DND-41 (cell line): ENCODE measurements around the gene NFATC3.
"Not testable (repeated sequence)": the region's sequence is repeated elsewhere in the genome, so short reads cannot be mapped to it uniquely, and the experiment has no call there.

ENCODE experiments used
- ATAC-seq: fragments of 200-7000 bp; cut with Tn5 transposase; 3 replicates; pipeline ENCODE4 v1.9.1; 2021; ENCODE audit warnings: low read depth; ENCODE audit not compliant: insufficient read depth
- DNase-seq: peaks from one replicate; pipeline ENCODE4 v3.0.0-alpha.2; 2020
- H2AFZ ChIP-seq: 2 replicates; pipeline ENCODE4 v1.6.0; 2012; ENCODE audit warnings: low read depth, low read length
- H3K27ac ChIP-seq: 2 replicates; pipeline ENCODE4 v1.5.1; 2012; ENCODE audit warnings: low read length, inconsistent platforms
- H3K27me3 ChIP-seq: fragments of 200-600 bp; sonication (generic); 2 replicates; pipeline ENCODE4 v1.6.0; 2012; ENCODE audit warnings: low read length, mild to moderate bottlenecking, inconsistent platforms; ENCODE audit not compliant: insufficient read depth, poor library complexity
- H3K36me3 ChIP-seq: 2 replicates; pipeline ENCODE4 v1.5.1; 2012; ENCODE audit warnings: low read length, inconsistent platforms; ENCODE audit not compliant: insufficient read depth
- H3K4me1 ChIP-seq: 2 replicates; pipeline ENCODE4 v1.5.1; 2012; ENCODE audit warnings: mild to moderate bottlenecking, low read length; ENCODE audit not compliant: insufficient read depth
- H3K4me2 ChIP-seq: 2 replicates; pipeline ENCODE4 v1.6.0; 2012; ENCODE audit warnings: mild to moderate bottlenecking, moderate library complexity, low read length, inconsistent platforms; ENCODE audit not compliant: insufficient read depth
- H3K4me3 ChIP-seq, 2 experiments: fragments of 200-600 bp in 1 of 2; shearing (Covaris generic) in 1 of 2; 2 replicates each; pipeline ENCODE4 v1.5.1; 2012 to 2016; ENCODE audit warnings: inconsistent platforms in 2 of 2, low read length in 2 of 2, mild to moderate bottlenecking in 2 of 2, low read depth in 1 of 2, moderate library complexity in 1 of 2
- H3K79me2 ChIP-seq: 2 replicates; pipeline ENCODE4 v1.6.0; 2012; ENCODE audit warnings: low read length, inconsistent platforms; ENCODE audit not compliant: insufficient read depth
- H3K9ac ChIP-seq: 2 replicates; pipeline ENCODE4 v1.6.0; 2012; ENCODE audit warnings: low read depth, mild to moderate bottlenecking, inconsistent platforms, low read length, moderate library complexity
- H3K9me3 ChIP-seq: 2 replicates; pipeline ENCODE4 v1.5.1; 2012; ENCODE audit warnings: low read length, moderate library complexity, mild to moderate bottlenecking, inconsistent platforms; ENCODE audit not compliant: insufficient read depth, severe bottlenecking
- H4K20me1 ChIP-seq: 2 replicates; pipeline ENCODE4 v1.6.0; 2012; ENCODE audit warnings: low read length; ENCODE audit not compliant: insufficient read depth
- EZH2 ChIP-seq: IDR thresholded peaks from 3 replicates; pipeline ENCODE4 v1.6.1; 2012; ENCODE audit warnings: borderline replicate concordance, low read depth, mild to moderate bottlenecking, moderate library complexity, low read length, inconsistent platforms; ENCODE audit not compliant: severe bottlenecking
- TF ChIP-seq, protein P1 (sequence below): IDR thresholded peaks from 2 replicates; pipeline ENCODE4 v1.5.1; 2012; ENCODE audit warnings: borderline replicate concordance, low read length, moderate library complexity, mild to moderate bottlenecking; ENCODE audit not compliant: poor library complexity, severe bottlenecking; ENCODE audit errors: extremely low read depth

Gene NFATC3

GRCh38 chr16:68115851-68116250, 30.7 kb downstream of the NFATC3 start:
- Histone ChIP-seq H3K4me2 (no peak overlapping the region), H3K27ac (no peak overlapping the region), H3K9me3 (no peaks in the 10 kb centered on the region), H3K4me1 (no peaks in the 10 kb centered on the region), H3K36me3 (no peaks in the 10 kb centered on the region; the same call in 1 of the 2 replicates), H3K27me3 (no peaks in the 10 kb centered on the region), H4K20me1 (peaks cover 59% of the 10 kb centered on the region), H3K79me2 (peaks cover 100% of the 10 kb centered on the region), H3K4me3 (no peak overlapping the region), H2AFZ (no peak overlapping the region), H3K9ac (no peak overlapping the region)
- ATAC-seq (no peak), DNase-seq (no peak)
- TF ChIP-seq, protein P1, sequence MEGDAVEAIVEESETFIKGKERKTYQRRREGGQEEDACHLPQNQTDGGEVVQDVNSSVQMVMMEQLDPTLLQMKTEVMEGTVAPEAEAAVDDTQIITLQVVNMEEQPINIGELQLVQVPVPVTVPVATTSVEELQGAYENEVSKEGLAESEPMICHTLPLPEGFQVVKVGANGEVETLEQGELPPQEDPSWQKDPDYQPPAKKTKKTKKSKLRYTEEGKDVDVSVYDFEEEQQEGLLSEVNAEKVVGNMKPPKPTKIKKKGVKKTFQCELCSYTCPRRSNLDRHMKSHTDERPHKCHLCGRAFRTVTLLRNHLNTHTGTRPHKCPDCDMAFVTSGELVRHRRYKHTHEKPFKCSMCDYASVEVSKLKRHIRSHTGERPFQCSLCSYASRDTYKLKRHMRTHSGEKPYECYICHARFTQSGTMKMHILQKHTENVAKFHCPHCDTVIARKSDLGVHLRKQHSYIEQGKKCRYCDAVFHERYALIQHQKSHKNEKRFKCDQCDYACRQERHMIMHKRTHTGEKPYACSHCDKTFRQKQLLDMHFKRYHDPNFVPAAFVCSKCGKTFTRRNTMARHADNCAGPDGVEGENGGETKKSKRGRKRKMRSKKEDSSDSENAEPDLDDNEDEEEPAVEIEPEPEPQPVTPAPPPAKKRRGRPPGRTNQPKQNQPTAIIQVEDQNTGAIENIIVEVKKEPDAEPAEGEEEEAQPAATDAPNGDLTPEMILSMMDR: no peak
- no peak for TF ChIP-seq EZH2

DNA sequence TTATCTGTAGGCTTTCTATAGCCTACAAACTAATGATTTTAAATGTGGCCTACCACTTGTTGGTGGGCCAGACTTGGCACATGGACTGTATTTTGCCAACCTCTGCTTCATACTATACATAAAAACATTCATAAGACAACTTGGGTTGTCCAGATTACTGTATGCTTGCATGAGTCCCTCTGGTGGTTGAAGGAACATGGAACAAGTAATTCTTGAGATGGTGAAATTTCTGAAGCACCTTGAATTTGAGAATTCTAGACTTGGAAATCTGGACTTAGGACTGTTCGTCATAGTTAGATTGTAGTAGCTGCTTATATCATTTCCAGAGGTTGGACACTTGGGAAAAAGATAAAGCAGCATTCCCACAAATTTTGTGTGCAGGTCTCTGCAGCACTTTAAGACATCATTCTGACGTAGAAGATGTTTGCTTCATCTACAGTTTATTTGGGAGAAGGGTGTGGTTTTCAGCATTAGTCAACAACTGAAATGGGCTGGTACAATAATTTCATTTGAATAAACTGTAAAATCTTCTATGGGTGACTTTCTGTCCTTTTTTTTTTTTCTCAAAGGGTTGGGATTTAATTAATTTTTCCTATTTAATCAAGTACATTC, 31.2 kb downstream of the NFATC3 start:
- H4K20me1 ChIP-seq: peaks cover 60% of the 10 kb centered on the region
- DNase-seq: no peak

DNA sequence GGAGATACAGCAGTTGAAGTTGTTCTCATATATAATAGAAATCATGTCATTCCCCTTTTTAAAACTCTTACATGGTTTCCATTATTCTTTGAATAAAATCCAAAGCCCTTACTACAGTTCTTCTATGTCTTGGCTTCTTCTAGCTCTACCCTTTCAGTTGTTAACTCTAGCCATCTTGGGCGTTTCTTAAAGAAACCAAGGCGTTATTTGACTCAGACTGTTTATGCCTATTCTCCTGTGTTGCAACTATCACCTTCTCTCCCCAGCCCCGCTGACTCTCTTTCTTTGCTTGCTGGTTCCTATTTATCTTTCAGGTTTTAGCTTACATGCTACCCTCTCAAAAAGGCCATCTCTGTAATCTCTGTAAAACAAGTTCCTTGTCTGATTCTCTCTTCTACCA, 32.7 kb downstream of the NFATC3 start:
- Histone ChIP-seq H3K4me1 (no peaks in the 10 kb centered on the region), H4K20me1 (peaks cover 66% of the 10 kb centered on the region), H3K79me2 (peaks cover 100% of the 10 kb centered on the region), H2AFZ (no peak overlapping the region), H3K9me3 (no peaks in the 10 kb centered on the region), H3K27ac (no peak overlapping the region), H3K4me3 (no peak overlapping the region), H3K4me2 (no peak overlapping the region), H3K9ac (no peak overlapping the region), H3K27me3 (no peaks in the 10 kb centered on the region), H3K36me3 (peaks cover 6% of the 10 kb centered on the region)
- no peak for TF ChIP-seq EZH2
- TF ChIP-seq, protein P1: no peak
- ATAC-seq (no peak), DNase-seq (no peak)

More for the DNA sequence above, 31.2 kb downstream of the NFATC3 start:
- Histone ChIP-seq H3K27ac (no peak overlapping the region), H3K27me3 (no peaks in the 10 kb centered on the region), H3K79me2 (peaks cover 100% of the 10 kb centered on the region), H3K4me2 (no peak overlapping the region), H2AFZ (no peak overlapping the region), H3K9ac (no peak overlapping the region), H3K9me3 (no peaks in the 10 kb centered on the region), H3K4me3 (no peak overlapping the region), H3K36me3 (no peaks in the 10 kb centered on the region; the same call in 1 of the 2 replicates), H3K4me1 (no peaks in the 10 kb centered on the region)
- TF ChIP-seq EZH2: no peak
- TF ChIP-seq, protein P1: peak; percentile 49
- ATAC-seq: peak; percentile 56

GRCh38 chr16:68118954-68119353, 33.8 kb downstream of the NFATC3 start:
- H3K27ac ChIP-seq, H3K4me3 ChIP-seq, H3K9ac ChIP-seq, H3K36me3 ChIP-seq, DNase-seq, H3K9me3 ChIP-seq, H3K27me3 ChIP-seq, H2AFZ ChIP-seq, ATAC-seq, H3K4me1 ChIP-seq, H3K4me2 ChIP-seq: not testable (repeated sequence)
- peaks cover 62% of the 10 kb centered on the region for H4K20me1 ChIP-seq
- peaks cover 100% of the 10 kb centered on the region for H3K79me2 ChIP-seq

DNA sequence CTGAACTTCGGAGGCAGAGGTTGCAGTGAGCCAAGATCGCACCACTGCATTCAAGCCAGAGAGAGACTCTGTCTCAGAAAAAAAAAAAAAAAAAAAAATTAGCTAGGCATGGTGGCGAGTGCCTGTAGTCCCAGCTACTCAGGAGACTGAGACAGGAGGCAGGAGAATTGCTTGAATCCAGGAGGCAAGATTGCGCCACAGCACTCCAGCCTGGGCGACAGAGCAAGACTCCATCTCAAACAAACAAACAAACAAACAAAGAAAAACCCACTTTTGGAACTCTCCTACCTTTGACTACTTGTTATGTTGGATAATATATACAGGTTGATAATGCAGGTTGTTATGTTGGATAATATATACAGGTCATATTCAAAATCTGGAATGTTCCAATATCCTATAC, 35.3 kb downstream of the NFATC3 start:
- H3K9me3 ChIP-seq, H2AFZ ChIP-seq, H3K4me3 ChIP-seq, H3K9ac ChIP-seq, H3K27me3 ChIP-seq, H3K4me1 ChIP-seq, H3K27ac ChIP-seq, DNase-seq, H3K4me2 ChIP-seq, ATAC-seq: not testable (repeated sequence)
- Histone ChIP-seq H3K79me2 (peaks cover 99% of the 10 kb centered on the region), H3K36me3 (peaks cover 12% of the 10 kb centered on the region), H4K20me1 (peaks cover 55% of the 10 kb centered on the region)
